ENCODE results near the gene ANKS1B.

ANKS1B gene

DNA sequence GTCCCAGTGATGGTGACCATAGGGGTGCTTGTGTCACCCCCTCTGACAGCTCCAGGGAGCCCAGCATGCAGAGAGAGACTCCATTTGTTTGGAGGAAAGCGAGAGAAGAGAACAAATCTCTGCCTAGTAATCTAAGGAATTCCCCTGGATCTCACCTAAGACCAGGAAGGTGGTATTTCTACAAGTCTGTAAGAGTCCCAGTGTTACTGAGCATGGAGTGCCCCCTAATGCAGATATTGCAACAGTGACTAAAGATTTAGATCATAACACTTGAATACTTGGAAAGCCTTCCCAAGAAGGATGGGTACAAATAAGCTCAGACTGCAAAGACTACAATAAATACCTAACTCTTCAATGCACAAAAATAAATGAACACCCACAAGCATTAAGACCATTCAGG is 697.6 kb downstream of the ANKS1B start:
- Histone ChIP-seq H3K36me3 (ENCODE audit: insufficient read depth, low read length) (no peaks in the 10 kb centered on the region), H3K4me2 (ENCODE audit: low read length) (no peak overlapping the region), H4K20me1 (ENCODE audit: insufficient read depth, low read length) (no peaks in the 10 kb centered on the region), H3K9me2 (ENCODE audit: low read depth, low read length) (no peaks in the 10 kb centered on the region), H3K27ac (ENCODE audit: low read depth, low read length, poor library complexity, severe bottlenecking) (no peak overlapping the region), H3K9ac (ENCODE audit: low read length) (no peak overlapping the region), H2AFZ (ENCODE audit: low read length) (no peak overlapping the region), H3K4me1 (ENCODE audit: insufficient read depth, low read length, severe bottlenecking) (no peaks in the 10 kb centered on the region), H3K79me2 (ENCODE audit: insufficient read depth, low read length) (no peaks in the 10 kb centered on the region), H3K9me3 (ENCODE audit: low read length) (no peaks in the 10 kb centered on the region), H3K4me3 (ENCODE audit: low read depth, low read length, poor library complexity, severe bottlenecking) (no peak overlapping the region), H3F3A (ENCODE audit: insufficient read depth, low read length) (no peaks in the 10 kb centered on the region), H3K27me3 (ENCODE audit: insufficient read depth, low read length) (no peaks in the 10 kb centered on the region)
- TF ChIP-seq EZH2 (IDR thresholded peaks at IDR 0.05; ENCODE audit: borderline replicate concordance, low read length), result no peak
- TF ChIP-seq, protein P1, sequence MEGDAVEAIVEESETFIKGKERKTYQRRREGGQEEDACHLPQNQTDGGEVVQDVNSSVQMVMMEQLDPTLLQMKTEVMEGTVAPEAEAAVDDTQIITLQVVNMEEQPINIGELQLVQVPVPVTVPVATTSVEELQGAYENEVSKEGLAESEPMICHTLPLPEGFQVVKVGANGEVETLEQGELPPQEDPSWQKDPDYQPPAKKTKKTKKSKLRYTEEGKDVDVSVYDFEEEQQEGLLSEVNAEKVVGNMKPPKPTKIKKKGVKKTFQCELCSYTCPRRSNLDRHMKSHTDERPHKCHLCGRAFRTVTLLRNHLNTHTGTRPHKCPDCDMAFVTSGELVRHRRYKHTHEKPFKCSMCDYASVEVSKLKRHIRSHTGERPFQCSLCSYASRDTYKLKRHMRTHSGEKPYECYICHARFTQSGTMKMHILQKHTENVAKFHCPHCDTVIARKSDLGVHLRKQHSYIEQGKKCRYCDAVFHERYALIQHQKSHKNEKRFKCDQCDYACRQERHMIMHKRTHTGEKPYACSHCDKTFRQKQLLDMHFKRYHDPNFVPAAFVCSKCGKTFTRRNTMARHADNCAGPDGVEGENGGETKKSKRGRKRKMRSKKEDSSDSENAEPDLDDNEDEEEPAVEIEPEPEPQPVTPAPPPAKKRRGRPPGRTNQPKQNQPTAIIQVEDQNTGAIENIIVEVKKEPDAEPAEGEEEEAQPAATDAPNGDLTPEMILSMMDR (IDR thresholded peaks at IDR 0.05; ENCODE audit: low read length), result no peak

DNA sequence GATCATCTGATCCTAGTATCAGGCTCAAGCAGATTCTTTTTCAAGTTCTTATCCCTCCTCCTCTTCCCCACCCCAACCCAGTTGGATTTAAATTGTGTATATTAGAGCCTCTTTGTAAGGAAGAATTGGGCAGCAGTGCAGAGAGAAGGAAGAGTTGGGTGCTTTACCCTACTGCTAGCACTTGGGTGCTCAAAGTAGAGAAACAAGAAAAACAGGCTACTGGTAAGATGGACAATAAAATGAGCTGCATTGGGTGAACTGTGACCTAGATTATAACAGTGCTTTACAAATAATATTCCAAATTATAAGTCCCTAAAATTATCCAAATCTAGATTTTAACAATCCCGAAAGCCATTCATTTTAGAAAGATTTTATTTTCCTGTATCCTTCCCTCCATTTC is 700.6 kb downstream of the ANKS1B start:
- H3K27me3 ChIP-seq (ENCODE audit: insufficient read depth, low read length), result no peaks in the 10 kb centered on the region
- TF ChIP-seq EZH2 (IDR thresholded peaks at IDR 0.05; ENCODE audit: borderline replicate concordance, low read length), result no peak
- TF ChIP-seq, protein P1 (IDR thresholded peaks at IDR 0.05; ENCODE audit: low read length), result no peak
- H3K4me3 ChIP-seq (ENCODE audit: low read depth, low read length, poor library complexity, severe bottlenecking), result no peak overlapping the region
- no peaks in the 10 kb centered on the region for H3F3A ChIP-seq (ENCODE audit: insufficient read depth, low read length)
- H4K20me1 ChIP-seq (ENCODE audit: insufficient read depth, low read length), result no peaks in the 10 kb centered on the region
- no peaks in the 10 kb centered on the region for H3K4me1 ChIP-seq (ENCODE audit: insufficient read depth, low read length, severe bottlenecking)
- no peak overlapping the region for H3K9ac ChIP-seq (ENCODE audit: low read length)
- H3K27ac ChIP-seq (ENCODE audit: low read depth, low read length, poor library complexity, severe bottlenecking), result no peak overlapping the region
- no peaks in the 10 kb centered on the region for H3K36me3 ChIP-seq (ENCODE audit: insufficient read depth, low read length)
- no peak overlapping the region for H2AFZ ChIP-seq (ENCODE audit: low read length)
- no peaks in the 10 kb centered on the region for H3K79me2 ChIP-seq (ENCODE audit: insufficient read depth, low read length)
- H3K9me2 ChIP-seq (ENCODE audit: low read depth, low read length), result no peaks in the 10 kb centered on the region
- H3K9me3 ChIP-seq (ENCODE audit: low read length), result no peaks in the 10 kb centered on the region
- no peak overlapping the region for H3K4me2 ChIP-seq (ENCODE audit: low read length)

DNA sequence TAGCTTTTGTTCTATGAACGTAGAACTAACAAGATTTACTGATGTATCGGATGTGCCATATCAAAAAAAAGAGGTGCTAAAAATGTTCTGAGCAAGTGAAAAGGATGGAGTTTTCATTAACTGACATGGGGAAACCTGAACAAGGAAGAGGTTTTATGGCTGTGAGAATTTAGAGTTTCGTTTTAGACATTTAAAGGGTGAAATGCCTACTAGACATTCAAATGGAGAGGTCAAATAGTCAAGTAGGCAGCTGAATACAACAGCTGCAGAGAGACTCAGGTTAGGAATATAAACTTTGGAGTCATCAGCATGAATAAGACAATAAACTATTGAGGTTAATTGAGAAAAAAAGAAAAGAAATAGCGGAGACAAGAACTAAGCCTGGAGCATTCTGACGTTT is 702.1 kb downstream of the ANKS1B start:
- TF ChIP-seq, protein P1 (IDR thresholded peaks at IDR 0.05; ENCODE audit: low read length), result no peak
- TF ChIP-seq EZH2 (IDR thresholded peaks at IDR 0.05; ENCODE audit: borderline replicate concordance, low read length), result no peak
- no peak overlapping the region for H3K4me2 ChIP-seq (ENCODE audit: low read length)
- no peaks in the 10 kb centered on the region for H4K20me1 ChIP-seq (ENCODE audit: insufficient read depth, low read length)

More for the DNA sequence above, 702.1 kb downstream of the ANKS1B start:
- Histone ChIP-seq H2AFZ (ENCODE audit: low read length) (no peak overlapping the region), H3K4me1 (ENCODE audit: insufficient read depth, low read length, severe bottlenecking) (no peaks in the 10 kb centered on the region), H3K27me3 (ENCODE audit: insufficient read depth, low read length) (no peaks in the 10 kb centered on the region), H3K9me2 (ENCODE audit: low read depth, low read length) (no peaks in the 10 kb centered on the region), H3F3A (ENCODE audit: insufficient read depth, low read length) (no peaks in the 10 kb centered on the region), H3K27ac (ENCODE audit: low read depth, low read length, poor library complexity, severe bottlenecking) (no peak overlapping the region), H3K36me3 (ENCODE audit: insufficient read depth, low read length) (no peaks in the 10 kb centered on the region), H3K9ac (ENCODE audit: low read length) (no peak overlapping the region), H3K79me2 (ENCODE audit: insufficient read depth, low read length) (no peaks in the 10 kb centered on the region), H3K4me3 (ENCODE audit: low read depth, low read length, poor library complexity, severe bottlenecking) (no peak overlapping the region), H3K9me3 (ENCODE audit: low read length) (no peaks in the 10 kb centered on the region)

All from OCI-LY1 (cell line).